ENCODE results near the gene TRAPPC4.
A peak's percentile ranks its signal among the peaks of the same experiment; 100 is the strongest.
"Not testable (repeated sequence)": the region's sequence is repeated elsewhere in the genome, so short reads cannot be mapped to it uniquely, and the experiment has no call there.

Gene TRAPPC4

GRCh38 chr11:119018074-119018938 is at the start of gene TRAPPC4, which contains the start of gene RPS25:
Gene TRAPPC4 (plus strand): TSS chr11:119018766. CDS start chr11:119018796, 30 bp downstream.
Gene RPS25 (minus strand): TSS chr11:119018343. CDS start chr11:119018284, 59 bp downstream.
- peak; percentile 70 for DNase-seq (ENCODE audit: low read depth)

DNA sequence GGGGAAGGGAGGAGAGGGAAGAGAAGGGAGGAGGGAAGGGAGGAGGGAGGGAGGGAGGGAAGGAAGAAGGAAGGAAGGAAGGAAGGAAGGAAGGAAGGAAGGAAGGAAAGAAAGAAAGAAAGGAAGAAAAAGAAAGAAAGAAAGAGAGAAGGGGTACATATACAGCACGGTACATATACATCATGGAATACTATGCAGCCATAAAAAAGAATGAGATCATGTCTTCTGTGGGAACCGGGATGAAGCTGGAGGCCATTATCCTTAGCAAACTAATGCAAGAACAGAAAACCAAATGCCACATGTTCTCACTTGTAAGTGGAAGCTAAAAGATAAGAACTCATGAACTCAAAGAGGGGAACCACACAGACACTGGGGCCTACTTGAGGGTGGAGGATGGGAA is 49.1 kb upstream of the TRAPPC4 start:
- not testable (repeated sequence) for DNase-seq (ENCODE audit: low read depth)

DNA sequence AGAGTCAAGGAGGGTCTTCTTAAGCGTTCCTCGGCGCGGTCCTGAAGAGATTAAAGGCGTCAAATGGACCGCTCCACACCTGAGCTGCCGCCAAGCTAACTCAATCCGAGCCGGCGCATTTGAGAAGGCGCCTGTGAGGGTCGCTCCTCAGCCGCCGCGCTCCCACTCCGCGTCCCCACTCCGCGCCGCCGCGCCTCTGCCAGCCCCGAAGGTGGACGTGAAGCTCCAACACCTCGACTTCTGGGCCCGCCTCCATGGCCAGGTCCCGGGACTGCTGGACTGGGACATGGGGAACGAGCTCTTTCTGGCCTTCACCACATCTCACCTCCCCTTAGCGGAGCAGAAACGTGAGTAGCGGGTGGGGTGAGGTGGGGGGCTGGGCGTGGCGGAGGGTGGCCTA is 46.9 kb upstream of the TRAPPC4 start, which contains the start of gene FOXR1:
TSS of gene FOXR1 (plus strand) at position 116 of the 400 bp plus-strand sequence. CDS start at position 287, 171 bp downstream.
- no peak for DNase-seq (ENCODE audit: low read depth)

GRCh38 chr11:118973985-118974384 is 44.6 kb upstream of the TRAPPC4 start:
- DNase-seq (ENCODE audit: low read depth) = no peak

GRCh38 chr11:118975771-118976709 is 42.5 kb upstream of the TRAPPC4 start:
- DNase-seq (ENCODE audit: low read depth) = no peak

DNA sequence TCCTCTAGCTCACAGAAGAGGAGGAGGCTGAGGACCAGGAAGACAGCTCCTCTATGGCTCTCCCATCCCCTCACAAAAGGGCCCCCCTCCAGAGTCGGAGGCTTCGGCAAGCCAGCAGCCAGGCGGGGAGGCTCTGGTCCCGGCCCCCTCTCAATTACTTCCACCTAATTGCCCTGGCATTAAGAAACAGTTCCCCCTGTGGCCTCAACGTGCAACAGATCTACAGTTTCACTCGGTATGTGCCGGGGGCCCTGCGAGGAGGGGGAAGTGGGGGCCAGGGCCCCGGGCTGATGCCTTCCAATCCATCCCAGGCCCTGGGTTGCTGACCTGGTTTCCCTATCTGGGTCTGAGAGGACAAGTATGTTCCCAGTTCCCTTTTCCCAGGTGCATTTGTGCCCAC is 39.1 kb upstream of the TRAPPC4 start:
- DNase-seq (ENCODE audit: low read depth) = no peak

DNA sequence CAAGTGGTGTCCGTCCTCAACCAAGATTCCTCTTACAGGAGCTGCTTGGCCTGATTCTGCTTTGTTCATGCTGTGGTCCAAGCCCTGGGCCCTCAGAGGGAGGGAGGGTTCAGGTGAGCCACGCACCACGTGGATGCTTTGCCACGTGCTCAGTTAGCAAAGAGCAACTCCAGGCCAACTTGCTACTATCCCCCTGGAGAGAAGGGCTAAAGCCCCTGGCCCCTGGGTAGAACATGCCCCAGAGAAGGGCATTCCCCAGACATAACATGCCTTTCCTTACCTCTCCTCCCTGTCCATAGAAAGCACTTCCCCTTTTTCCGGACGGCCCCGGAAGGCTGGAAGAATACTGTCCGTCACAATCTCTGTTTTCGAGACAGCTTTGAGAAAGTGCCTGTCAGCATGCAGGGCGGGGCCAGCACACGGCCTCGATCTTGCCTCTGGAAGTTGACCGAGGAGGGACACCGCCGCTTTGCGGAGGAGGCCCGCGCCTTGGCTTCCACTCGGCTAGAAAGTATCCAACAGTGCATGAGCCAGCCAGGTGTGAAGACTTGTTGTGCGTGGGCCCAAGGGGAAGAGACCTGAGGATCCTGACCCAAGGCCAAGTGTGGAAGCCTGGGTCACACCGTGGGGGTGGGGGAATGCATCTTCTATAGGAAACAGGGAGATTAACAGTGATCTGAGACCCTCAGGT is 38.2 kb upstream of the TRAPPC4 start:
- no peak for DNase-seq (ENCODE audit: low read depth)

DNA sequence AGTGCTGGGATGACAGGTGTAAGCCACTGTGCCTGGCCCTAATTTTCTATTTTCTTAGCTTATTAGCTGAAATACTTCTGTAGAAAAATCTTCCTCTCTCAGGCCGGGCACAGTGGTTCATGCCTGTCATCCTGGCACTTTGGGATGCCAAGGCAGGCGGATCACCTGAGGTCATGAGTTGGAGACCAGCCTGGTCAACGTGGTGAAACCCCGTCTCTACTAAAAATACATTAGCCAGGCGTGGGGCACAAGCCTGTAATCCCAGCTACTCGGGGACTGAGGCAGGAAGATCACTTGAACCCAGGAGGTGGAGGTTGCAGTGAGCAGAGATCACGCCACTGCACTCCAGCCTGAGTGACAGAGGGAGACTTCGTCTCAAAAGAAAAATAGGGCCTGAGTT is 34.2 kb upstream of the TRAPPC4 start:
- not testable (repeated sequence) for DNase-seq (ENCODE audit: low read depth)

GRCh38 chr11:118984825-118985224 is 33.7 kb upstream of the TRAPPC4 start:
- DNase-seq (ENCODE audit: low read depth) = no peak

GRCh38 chr11:118988280-118988679 is 30.3 kb upstream of the TRAPPC4 start:
- no peak for DNase-seq (ENCODE audit: low read depth)

DNA sequence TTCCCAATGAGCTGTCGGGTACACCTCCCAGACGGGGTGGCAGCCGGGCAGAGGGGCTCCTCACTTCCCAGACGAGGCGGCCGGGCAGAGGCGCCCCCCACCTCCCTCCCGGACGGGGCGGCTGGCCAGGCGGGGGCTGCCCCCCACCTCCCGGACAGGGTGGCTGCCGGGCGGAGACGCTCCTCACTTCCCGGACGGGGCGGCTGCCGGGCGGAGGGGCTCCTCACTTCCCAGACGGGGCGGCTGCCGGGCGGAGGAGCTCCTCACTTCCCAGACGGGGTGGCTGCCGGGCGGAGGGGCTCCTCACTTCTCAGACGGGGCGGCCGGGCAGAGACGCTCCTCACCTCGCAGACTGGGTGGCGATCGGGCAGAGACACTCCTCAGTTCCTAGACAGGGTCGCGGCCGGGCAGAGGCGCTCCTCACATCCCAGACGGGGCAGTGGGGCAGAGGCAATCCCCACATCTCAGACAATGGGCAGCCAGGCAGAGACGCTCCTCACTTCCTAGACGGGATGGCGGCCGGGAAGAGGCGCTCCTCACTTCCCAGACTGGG is 27.0 kb upstream of the TRAPPC4 start:
- DNase-seq (ENCODE audit: low read depth) = not testable (repeated sequence)

DNA sequence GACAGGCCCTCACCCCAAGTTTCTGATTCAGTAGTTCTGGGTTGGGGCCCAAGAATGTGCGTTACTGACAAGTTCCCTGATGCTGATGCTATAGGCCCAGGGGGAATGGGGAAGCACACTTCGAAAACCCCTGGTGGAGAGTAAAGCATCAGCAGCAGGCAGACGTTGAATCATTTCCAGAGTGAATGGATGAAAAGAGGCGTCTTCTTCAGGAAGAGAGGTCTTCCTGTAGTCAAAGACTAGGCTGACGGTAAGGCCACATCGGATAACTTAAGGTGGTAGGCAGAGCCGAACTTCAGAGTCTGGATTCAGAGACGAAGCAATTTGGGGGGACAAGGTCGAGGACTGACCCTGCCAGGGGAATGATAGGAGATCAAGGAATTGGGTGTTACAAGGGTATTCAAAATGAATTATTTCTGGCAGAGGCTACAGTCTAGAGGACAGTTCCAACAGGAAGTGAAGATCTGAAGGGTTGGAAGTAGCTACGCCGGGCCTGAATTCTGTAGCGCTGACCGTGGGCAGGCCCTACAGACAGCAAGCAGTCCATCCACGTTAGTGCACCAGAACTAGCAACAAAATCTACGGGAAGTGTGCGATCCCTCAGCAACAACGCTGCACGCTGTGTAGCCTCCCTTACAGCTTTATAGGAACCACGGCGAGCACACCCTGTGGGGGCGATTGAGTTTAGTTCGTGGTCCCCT is 21.5 kb upstream of the TRAPPC4 start:
- DNase-seq (ENCODE audit: low read depth) = no peak

DNA sequence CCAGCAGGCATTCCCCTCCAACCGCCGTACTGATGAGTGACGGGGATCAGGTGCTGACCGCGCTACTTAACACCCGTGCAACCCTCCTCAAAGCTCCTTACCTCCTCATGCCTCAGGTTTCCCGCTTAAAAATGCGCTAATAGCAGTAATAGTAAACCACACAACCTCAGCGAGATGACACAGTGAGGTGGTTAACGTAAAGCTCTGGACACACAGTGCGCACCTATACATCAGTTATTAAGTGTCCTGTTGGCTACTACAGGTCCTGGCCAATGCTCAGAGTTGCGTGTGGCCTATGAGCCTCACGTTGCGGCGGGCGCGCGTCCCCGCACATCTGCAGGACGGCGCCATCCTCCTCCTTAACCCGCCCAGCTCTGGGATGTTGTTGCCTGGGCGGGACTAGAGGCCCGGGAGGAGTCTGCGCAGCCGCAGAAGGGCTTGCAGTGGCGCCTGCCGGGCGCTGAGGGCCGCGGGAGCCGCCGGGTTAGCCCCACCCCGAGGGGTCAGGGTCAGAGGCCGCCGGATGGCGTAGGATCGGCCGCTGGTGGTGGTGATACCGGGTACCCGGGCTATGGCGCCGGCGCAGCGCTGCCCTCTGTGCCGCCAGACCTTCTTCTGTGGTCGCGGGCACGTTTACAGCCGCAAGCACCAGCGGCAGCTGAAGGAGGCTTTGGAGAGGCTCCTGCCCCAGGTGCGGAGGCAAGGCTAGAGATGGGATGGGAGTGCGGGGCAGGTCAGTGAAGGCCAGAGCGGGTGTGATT is 20.8 kb upstream of the TRAPPC4 start, which contains the start of gene CENATAC:
TSS of gene CENATAC (plus strand) at position 512 of the 761 bp plus-strand sequence. CDS start at position 572, 60 bp downstream.
- DNase-seq (ENCODE audit: low read depth) = no peak

GRCh38 chr11:118998388-118998717 is 20.2 kb upstream of the TRAPPC4 start:
- DNase-seq (ENCODE audit: low read depth) = no peak

GRCh38 chr11:118998822-118999221 is 19.7 kb upstream of the TRAPPC4 start:
- peak; percentile 61 for DNase-seq (ENCODE audit: low read depth)

DNA sequence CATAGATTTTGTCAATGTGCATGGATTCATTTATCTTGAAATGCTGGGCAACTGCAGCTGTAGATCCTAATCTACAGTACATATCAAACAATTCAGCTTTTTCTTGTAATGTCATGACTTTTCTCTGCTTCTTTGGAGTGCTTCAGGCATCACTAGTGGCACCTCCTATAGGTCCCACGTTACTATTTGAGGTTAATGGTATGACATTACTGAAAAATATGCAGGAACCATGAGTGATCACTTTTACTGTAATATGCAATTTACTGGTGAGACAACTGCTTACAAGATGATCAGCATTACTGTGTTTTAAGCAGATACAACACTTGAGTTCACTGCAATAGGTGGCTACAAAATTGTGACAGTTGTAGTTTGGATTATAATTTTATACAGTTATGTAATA is 17.7 kb upstream of the TRAPPC4 start:
- no peak for DNase-seq (ENCODE audit: low read depth)

- DNase-seq (ENCODE audit: low read depth) = no peak
Observed at GRCh38 chr11:119006656-119007055, 11.9 kb upstream of the TRAPPC4 start.

- DNase-seq (ENCODE audit: low read depth) = no peak
Observed at GRCh38 chr11:119011476-119012053, 7.0 kb upstream of the TRAPPC4 start.

DNA sequence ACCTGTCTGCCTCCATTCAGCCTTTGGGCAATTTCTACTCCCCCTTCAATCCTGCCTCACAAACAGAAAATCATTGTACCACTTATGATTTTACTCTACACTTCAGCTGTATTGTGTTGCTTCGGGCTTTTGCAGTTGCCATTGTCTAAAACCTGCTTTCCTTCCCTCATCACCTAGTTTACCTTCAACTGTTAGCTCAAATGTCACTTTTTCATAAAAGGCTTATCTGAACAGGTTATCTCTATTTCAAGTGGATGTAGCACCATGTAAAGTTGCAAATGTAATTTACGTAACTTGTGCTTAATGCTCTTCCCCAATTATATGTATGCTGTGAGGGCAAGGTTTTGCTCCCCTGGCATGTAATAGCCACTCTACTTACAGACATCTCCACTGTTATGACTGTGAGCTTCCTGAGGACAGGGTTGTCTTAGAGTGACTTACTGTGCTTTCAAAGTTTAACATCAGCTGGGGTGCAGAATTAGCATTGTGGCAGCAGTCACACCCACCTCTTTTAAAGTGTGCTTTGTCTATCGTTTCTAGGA is 5.9 kb upstream of the TRAPPC4 start:
- DNase-seq (ENCODE audit: low read depth) = no peak
